NCI-H460 (cell line): ENCODE measurements around the gene HAND2. TPM values are rescaled to one million over a fixed set of nuclear protein-coding genes. Genes with fewer than 3 reads are reported as not detected.

Source experiments
- DNase-seq: peaks from one replicate; pipeline ENCODE4 v3.0.0-alpha.2; 2016; ENCODE audit warnings: low read depth; ENCODE audit errors: extremely low read depth
- total RNA-seq: library from RNA; depleted of rRNA; stranded (reverse); fragments of >200 nt; shearing (Covaris generic); gene quantifications from 2 replicates; pipeline ENCODE4 v1.2.3, GENCODE V29; 2014

Gene HAND2
- total RNA-seq, 1 experiment from 2014 or later: not detected

- no peak for DNase-seq
Observed at GRCh38 chr4:173536808-173537429, 6.9 kb upstream of the HAND2 start.

- DNase-seq: no peak
Observed at GRCh38 chr4:173535957-173536356, 5.9 kb upstream of the HAND2 start.

GRCh38 chr4:173535165-173535902 lies 5.3 kb upstream of the HAND2 start:
- no peak for DNase-seq

- no peak for DNase-seq
Observed at GRCh38 chr4:173534434-173534833, 4.4 kb upstream of the HAND2 start.

- DNase-seq: no peak
Observed at GRCh38 chr4:173532725-173533511, 2.9 kb upstream of the HAND2 start.

GRCh38 chr4:173531086-173531965 lies 1.3 kb upstream of the HAND2 start:
- no peak for DNase-seq

- DNase-seq: no peak
Observed at GRCh38 chr4:173530326-173531085, 477 bp upstream of the HAND2 start.

GRCh38 chr4:173528378-173529321 lies 1.4 kb downstream of the HAND2 start:
- DNase-seq: no peak

- no peak for DNase-seq
Observed at GRCh38 chr4:173527103-173527891, 2.7 kb downstream of the HAND2 start.

- DNase-seq: no peak
Observed at GRCh38 chr4:173526724-173527102, 3.3 kb downstream of the HAND2 start.

GRCh38 chr4:173526027-173526482 lies 4.0 kb downstream of the HAND2 start:
- no peak for DNase-seq

GRCh38 chr4:173525118-173526011 lies 4.7 kb downstream of the HAND2 start:
- DNase-seq: no peak

- DNase-seq: no peak
Observed at GRCh38 chr4:173524218-173525117, 5.6 kb downstream of the HAND2 start.

- no peak for DNase-seq
Observed at GRCh38 chr4:173522951-173523395, 7.1 kb downstream of the HAND2 start.

- no peak for DNase-seq
Observed at GRCh38 chr4:173522160-173522950, 7.7 kb downstream of the HAND2 start.
